Activated T-cell treated with anti-CD3 and anti-CD28 coated beads for 24 hours (primary cell): ENCODE measurements around the gene HM13.
"Not testable (repeated sequence)": the region's sequence is repeated elsewhere in the genome, so short reads cannot be mapped to it uniquely, and the experiment has no call there.

Experiments
- DNase-seq: peaks from one replicate; pipeline ENCODE4 v3.0.0-alpha.2; 2020; ENCODE audit warnings: low read depth

Gene HM13

DNA sequence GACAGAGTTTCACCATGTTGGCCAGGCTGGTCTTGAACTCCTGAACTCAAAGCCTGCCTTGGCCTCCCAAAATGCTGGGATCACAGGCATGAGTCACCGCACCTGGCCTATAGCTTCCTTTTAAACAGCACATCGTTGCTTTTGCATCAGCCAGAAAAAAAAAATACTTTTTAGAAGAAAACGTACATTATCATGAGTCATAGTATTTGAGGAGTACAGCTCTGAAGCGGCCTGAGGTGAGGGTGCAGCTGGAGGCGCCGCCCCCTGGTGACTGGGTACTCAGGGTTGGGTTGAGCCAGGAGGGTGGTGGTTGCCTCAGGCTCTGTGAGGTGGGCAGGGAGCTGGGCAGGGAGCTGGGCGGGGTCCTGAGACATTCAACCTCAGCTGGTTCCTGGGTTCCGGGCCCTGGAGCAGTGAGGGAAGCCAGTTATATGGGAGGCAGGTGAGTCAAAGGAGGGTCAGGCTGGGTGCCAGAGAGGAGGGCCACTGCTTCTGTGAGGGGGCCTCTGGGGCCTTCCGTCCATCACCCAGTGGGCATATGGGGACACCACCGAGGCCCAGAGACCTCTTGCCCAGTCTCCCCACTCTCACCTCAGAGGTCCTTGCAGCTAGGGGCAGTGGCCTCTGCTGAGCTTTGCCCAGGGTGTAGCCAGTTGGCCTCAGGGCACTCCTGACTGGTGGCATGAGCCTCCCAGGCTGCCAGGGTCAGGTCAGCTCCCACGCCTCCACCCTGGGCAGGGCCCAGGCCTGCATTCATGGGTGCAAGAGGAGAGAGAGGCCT, 79.2 kb downstream of the HM13 start:
- DNase-seq: no peak

DNA sequence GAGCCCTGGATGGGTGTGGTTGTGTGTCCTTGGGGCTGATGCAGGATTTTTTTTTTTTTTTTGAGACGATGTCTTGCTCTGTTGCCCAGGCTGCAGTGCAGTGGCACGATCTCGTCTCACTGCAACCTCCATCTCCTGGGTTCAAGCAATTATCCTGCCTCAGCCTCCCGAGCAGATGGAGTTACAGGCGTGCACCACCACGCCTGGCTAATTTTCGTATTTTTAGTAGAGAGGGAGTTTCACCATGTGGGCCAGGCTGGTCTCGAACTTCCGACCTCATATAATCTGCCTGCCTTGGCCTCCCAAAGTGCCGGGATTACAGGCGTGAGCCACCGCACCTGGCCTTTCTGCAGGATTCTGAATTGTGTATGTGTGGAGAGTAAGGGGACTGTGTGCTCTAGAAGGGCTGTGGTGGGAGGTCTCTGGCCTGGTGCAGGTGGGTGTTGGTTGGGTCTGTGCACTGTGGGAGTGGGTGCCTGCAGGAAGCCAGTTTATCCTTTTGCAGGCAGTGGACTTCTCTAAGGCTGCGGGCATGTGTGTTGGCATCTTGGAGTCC, 79.8 kb downstream of the HM13 start:
- DNase-seq: no peak

DNA sequence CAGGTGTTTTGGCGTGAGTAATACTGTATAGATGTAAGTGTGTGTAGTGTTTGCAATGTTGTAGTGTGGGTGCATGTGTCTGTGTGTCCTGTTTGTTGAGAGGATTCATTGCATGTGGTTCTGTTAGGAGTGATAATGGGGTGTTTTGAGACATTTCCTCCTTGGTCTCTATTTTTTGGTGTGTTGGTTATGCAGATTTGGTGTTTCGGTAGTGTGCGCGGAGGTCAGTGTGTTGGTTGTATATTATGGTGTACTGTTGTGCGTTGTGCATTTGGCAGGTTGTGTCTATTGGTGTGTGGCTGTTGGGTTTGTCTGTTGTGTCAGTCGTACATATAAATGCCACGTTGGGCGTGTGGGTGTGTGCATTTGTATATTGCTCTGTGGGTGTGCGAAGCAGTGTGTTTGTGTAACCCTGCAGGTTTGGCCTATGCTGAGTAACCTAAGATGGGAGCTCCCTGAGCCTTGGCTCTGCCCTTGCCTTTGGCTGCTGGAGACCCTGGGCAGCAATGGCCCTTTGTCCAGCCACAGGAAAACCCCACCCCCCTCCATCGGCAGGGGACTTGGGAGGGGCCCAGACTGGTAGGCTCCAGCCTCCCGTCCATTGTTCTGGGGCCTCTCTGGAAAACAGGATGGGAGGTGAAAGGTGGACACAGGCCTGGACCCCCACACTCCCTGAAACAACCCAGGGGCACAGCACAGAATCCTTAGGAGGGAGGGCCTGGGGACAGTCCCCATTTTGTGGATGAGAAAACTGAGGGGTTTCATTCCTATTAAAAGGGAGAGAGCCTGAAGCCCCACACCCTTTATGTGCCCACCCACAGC, 80.5 kb downstream of the HM13 start:
- DNase-seq: no peak

DNA sequence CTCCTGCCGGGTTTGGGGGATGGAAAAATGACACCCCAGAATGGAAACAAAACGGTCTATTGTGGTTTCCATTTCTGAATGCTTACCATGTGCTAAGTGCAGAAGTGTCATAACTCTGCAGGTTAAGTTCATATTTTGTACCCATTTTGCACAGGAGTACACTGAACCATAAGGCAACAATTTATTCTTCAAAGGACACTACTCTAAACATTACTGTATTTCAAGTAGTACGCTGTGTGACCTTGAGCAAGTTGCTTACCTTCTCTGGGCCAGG, 81.1 kb downstream of the HM13 start:
- no peak for DNase-seq

DNA sequence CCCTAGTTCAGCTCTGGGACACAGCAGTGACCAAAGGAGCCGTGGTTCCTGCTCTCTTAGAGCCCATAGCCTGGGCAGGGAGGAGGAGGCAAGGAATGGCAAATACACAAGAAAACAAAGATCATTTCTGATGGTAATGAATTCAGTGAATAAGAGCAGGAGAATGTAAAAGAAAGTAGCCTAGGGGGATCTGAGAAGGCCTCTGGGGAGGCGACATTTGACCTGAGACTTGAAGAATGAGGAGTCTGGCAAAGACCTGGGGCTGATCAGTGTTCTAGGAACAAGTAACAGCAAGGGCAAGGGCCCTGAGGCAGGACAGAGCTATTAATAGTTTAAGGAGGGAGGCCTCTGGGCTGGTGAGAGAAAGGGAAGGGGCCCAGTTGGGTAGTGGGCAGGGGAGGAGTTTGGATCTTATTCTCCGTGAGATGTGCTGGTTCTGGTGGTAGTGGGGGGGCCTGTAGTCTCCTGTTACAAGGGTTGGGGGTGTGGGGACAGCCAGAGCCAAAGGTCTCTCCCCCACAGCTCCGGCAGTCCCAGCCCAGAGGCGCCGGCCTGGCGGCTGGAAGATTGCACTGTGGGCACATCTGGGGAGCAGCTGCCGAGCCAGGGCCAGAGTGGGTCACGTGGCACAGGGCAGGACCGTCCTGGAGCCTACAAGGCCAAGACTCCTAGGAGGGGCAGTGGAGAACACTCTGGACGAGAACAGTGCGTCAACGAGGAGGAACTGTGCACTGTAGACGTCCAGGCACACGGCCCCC, 81.6 kb downstream of the HM13 start:
- no peak for DNase-seq

DNA sequence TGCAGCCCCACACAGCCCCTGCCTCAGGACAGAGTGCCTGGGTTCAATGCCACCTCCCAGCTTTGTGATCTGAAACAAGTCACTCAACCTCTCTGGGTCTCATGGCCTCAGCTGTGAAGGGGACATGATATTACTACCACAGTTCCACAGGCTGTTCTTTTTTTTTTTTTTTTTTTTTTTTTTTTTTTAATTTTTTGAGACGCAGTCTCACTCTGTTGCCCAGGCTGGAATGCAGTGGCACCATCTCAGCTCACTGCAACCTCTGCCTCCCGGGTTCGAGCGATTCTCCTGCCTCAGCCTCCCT, 82.1 kb downstream of the HM13 start:
- not testable (repeated sequence) for DNase-seq

DNA sequence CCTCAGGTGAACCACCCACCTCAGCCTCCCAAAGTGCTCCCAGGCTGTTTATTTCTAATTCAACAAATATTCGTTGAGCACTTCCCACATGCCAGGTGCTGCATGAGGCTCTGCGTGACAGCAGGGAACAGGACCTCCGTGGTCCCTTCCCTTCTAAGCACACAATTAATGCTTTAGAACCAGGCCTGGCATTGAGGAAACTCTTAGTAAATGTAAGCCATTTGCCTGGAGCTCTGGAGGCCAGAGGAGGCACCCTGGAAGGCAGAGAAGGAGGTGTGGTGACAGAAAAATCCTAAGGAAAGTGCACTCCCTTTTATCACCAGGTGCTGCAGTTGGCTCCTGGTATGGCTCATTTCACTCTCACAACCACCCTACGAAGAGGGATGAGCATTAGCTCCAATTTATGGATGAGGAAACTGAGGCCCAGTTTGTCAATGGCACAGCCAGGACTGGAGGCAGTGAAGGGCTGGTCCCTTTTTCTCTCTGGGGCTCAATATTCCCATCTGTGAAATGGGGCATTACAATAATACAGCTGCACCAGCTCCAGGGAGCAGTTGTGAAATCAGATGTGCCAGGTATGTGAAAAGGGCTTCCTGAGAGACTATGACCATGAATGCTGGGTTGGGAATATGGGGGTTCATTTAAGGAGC, 82.7 kb downstream of the HM13 start:
- no peak for DNase-seq

DNA sequence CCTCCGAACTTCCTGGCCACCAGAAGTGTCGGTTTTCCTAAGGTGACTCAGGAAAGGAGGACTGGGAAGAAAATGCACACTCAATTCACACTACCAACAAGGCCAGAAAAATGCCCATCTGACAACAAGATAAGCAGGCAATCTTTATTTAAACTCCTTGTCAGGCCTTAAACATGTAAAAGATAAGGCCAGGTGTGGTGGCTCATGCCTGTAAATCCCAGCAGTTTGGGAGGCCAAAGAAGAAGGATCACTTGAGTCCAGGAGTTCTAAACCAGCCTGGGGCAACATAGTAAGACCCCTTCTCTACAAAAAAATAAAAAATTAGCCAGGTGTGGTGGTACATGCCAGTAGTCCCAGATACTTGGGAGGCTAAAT, 83.2 kb downstream of the HM13 start:
- DNase-seq: no peak

DNA sequence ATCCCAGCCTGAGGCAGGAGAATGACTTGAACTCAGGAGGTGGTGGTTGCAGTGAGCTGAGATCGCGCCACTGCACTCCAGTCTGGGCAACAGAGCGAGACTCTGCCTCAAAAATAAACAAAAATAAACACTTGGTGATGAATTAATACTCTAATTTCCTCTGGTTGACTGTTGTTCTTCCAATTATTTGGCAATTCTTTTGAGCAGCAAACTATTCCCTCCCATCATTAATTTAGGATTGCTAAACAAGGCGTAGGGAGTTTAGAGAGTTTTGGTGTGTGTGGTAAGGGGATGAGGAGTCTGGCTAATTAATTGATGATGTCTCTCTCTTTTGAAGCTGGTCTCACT, 88.2 kb downstream of the HM13 start:
- no peak for DNase-seq

DNA sequence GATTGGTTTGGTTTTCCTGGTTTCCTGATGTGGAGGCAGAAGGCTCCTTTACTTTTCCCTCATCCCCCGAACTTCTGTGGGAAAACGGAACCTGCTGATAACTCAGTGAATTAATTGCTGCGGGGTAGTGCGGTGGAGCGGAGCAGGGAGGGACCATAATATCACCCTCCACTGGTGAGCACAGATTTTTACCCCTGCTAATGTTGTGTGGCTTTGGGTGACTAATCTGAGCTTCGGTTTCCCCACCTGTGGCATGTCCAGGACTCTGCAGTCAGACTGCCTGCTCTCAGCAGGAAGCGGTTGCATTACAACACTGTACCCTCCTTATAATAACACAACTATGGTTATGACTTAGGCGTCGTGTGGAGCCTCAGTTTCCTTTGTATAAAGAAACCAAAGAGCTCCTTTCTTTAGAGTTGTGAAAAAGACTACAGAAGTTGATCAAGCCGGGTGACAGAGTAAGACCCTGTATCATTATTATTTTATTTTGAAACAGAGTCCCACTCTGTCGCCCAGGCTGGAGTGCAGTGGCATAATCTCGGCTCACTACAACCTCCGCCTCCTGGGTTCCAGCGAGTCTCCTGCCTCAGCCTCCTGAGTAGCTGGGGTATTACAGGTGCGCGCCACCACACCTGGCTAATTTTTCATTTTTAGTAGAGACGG, 88.7 kb downstream of the HM13 start:
- peak; percentile 12 for DNase-seq

DNA sequence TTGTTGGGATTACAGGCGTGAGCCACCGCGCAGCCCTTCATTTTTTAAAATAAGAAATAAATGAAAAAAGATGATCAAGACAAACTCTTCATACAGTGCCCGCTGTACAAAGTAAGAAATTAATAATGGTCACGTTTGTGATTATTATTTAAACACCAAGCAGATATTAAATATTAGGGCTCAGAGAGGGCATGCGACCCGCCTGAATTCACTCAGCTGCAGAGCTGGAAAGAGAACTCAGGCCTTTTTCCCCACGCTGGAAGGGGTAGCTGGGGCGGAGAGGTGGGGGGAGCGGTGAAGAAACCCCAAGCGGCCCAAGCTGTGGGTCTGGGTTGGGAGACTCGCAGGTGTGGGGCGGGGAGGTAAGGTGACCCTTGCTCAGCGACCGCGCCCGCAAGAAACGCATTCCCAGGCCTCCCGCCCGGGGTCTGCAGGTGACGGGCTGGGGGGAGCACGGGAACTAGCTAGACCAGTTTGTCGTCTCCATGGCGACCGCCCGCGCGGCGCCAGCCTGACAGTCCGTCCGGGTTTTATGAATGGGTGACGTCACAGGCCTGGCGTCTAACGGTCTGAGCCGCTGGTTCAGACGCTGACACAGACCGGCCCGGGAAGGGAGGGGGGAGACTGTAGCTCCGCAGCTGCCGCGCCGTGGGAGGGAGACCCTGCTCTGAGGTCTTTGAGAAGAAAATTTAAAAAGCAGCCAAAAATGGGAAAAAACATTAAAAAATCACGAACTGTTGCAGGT, 89.8 kb downstream of the HM13 start:
- peak; percentile 52 for DNase-seq

DNA sequence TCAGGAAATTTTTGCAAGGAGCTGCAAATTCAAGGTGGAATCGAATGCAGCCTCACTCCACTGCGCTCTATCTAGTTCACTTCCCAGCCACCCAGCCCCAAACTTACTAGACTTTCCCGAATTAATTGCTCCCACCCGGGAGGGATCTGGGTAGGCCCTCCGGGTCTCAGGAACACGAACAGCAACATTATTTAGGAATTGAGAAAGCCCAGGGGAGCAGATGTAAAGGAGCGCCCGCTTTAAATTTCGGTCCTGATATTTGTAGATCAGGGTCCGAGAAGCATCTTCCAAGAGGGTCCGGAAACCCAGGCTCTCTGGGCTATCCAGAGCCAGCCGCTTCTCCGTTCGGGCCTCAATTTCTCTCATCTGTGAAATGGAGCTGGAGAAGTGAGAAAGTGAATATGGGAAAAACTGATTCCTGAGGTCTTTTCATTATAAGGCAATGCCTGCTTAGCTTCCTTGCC, 90.4 kb downstream of the HM13 start:
- no peak for DNase-seq

DNA sequence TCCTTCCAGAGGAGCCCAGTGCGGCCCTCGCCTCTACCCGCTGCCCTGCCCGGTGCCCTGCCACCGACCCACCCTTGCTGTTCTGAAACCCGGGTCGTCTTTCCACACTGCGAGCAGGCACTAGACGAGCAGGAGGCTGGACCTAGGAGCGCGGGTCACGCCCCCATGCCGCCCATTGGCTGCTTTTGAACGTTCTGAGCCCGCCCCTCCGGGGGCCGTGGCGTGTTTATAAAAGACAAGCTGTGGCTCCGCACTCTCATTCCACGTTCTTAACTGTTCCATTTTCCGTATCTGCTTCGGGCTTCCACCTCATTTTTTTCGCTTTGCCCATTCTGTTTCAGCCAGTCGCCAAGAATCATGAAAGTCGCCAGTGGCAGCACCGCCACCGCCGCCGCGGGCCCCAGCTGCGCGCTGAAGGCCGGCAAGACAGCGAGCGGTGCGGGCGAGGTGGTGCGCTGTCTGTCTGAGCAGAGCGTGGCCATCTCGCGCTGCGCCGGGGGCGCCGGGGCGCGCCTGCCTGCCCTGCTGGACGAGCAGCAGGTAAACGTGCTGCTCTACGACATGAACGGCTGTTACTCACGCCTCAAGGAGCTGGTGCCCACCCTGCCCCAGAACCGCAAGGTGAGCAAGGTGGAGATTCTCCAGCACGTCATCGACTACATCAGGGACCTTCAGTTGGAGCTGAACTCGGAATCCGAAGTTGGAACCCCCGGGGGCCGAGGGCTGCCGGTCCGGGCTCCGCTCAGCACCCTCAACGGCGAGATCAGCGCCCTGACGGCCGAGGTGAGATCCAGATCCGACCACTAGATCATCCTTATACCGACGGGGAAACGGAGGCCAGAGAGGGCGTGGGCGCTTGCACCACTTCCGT, 91.0 kb downstream of the HM13 start, which contains the start of gene ID1:
Gene ID1 (plus strand): TSS at position 259 of the 871 bp plus-strand sequence. CDS start 99 bp downstream, at position 358.
- DNase-seq: peak; percentile 80

DNA sequence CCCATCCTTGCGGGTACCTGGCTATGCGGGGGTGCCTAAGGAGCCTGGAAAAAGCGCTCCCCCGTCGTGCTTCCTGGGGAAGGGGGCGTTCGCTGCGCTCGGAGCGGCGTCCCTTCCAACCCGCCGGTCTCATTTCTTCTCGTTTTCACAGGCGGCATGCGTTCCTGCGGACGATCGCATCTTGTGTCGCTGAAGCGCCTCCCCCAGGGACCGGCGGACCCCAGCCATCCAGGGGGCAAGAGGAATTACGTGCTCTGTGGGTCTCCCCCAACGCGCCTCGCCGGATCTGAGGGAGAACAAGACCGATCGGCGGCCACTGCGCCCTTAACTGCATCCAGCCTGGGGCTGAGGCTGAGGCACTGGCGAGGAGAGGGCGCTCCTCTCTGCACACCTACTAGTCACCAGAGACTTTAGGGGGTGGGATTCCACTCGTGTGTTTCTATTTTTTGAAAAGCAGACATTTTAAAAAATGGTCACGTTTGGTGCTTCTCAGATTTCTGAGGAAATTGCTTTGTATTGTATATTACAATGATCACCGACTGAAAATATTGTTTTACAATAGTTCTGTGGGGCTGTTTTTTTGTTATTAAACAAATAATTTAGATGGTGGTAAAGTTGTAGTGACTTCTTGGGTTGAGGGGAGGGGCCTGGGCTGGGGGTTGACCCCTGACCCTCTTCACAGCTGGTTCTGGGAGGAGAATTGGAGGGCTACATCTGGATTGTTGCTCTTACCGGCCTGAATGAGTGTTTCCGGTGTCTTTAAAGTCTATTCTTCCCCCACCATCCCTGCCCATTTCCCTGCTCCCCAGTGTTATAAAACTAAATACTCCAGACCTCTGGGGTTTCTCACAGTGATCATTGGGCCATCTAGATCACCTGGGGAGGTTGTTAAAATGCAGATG, 91.9 kb downstream of the HM13 start:
- DNase-seq: no peak

DNA sequence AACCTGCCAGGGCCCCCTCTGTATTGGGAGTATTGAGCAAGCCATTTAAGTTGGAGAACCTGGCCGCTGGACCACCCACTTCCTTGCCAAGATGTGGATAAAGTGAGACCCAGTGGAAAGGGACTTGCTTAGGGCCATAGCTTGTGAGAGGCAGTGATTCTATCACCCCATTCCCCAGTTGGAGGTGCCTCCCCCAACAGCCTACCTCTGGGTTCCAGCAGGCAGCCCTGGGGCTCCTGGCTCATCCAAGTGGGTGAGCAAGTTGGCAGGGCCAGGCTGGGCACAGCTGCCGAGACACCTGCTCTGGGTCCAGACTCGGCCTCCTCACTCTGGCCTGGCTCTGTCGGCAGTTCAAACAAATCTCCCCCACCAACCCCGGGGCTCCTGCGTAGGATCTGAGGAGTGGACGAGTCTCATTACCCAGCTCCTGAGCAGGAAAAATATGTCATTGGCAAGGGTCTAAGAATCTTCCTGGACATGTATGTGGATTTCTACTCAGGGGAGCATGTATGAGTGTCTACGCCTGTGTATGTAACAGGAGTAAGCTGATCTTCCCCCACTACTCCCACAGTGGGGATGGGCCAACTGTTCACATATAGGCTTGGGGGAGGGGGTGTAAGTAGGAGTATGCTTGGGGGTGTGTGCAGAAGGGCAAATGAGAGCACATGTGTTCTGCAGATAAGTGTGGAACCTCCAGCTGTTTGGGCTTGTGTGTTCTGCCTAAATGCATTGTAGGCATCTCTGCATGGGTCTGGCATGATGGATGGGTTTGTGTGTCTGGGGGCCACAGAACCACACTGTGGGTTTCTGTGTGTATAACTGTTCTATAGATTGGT, 92.8 kb downstream of the HM13 start:
- DNase-seq: no peak

DNA sequence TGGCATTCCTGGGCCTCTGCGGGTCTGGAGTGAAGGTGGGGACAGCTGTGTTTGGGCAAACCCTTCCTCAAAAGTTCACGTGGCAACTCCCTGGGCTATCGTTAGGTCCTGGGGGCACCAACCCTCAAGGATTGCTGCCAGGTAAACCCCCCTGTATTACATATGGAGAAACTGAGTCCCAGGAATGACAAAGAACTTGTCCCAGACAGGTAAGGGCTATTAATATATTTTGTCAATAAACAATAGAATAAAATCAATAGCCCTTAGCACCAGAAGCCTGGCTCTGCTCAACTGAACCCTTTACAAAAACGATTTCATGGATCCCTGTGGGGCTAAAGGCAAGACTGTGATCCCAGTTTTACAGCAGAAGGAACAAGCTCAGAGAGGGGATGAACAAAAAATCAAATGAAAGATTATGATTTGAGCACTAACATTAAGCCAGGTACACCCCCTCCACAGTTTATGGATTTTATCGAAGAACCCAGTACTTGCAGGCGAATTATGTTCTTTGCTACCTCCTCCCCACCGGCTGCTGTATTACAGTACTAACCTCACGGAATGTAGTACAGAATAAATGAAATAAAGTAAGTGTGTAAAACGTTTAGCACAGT, 93.5 kb downstream of the HM13 start:
- DNase-seq: no peak

DNA sequence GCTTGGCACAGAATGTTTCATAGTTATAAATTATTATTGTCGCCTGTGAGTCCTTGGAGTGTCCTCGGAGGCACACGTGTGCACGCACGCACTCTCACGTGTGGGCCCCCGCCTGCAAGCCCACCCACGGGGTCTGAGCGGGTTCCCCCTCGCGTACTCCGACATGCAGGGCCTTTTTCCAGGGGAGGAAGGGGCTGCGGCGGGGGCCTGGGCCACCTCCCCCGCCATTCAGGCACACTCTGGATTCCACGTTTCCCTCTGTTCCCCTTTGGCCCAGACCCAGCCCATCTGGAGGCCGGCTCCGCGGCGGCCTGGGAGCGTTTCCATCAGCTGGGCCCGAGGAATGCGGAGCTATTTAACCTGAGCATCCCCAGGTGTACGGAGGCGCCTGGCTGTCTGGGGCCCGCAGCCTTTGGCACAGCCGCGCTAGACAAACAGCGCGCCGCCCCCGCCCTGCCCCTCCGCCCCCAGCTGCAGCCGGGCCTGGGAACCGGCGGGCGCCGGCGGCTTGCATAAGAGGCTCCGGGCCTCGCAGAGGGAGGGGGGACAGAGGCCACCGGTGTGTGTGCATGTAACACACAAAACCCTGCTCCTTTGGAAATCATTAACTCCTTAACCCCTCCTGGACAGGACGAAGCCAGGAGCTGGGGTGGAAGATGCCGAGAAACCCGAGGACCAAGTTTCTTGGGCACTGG, 94.2 kb downstream of the HM13 start:
- DNase-seq: no peak
